GM10266 (cell line): Measurements from ENCODE around the gene TMEM255B.

Experiments used
- DNase-seq: peaks from one replicate; pipeline ENCODE4 v3.0.0; 2012; ENCODE audit errors: extremely low spot score
- CTCF ChIP-seq: IDR thresholded peaks from 2 replicates; pipeline ENCODE4 v1.5.1; 2012; ENCODE audit warnings: mild to moderate bottlenecking, low read depth; ENCODE audit not compliant: control insufficient read depth, insufficient read depth; ENCODE audit errors: missing control alignments

TMEM255B gene

GRCh38 chr13:113805431-113806103, 46.5 kb downstream of the TMEM255B start:
- no peak for TF ChIP-seq CTCF
- no peak for DNase-seq

GRCh38 chr13:113806104-113806471, 47.1 kb downstream of the TMEM255B start:
- no peak for TF ChIP-seq CTCF
- no peak for DNase-seq

GRCh38 chr13:113806526-113806925, 47.5 kb downstream of the TMEM255B start:
- no peak for DNase-seq
- no peak for TF ChIP-seq CTCF

- DNase-seq: no peak
- no peak for TF ChIP-seq CTCF
These were observed 49.2 kb downstream of the TMEM255B start for GRCh38 chr13:113808058-113808834.

- DNase-seq: no peak
- no peak for TF ChIP-seq CTCF
These were observed 50.9 kb downstream of the TMEM255B start for GRCh38 chr13:113809934-113810333.

GRCh38 chr13:113810640-113811039, 51.6 kb downstream of the TMEM255B start:
- DNase-seq: no peak
- TF ChIP-seq CTCF: no peak

GRCh38 chr13:113811081-113811928, 52.3 kb downstream of the TMEM255B start:
- no peak for TF ChIP-seq CTCF

More at GRCh38 chr13:113811081-113811928, 52.3 kb downstream of the TMEM255B start:
- DNase-seq: no peak
